GM23248 (cell line): ENCODE data around the gene CDH4.

Source experiments
- EZH2 ChIP-seq: fragments of 200-600 bp; sonication (generic); IDR thresholded peaks from 2 replicates; pipeline ENCODE4 v1.6.1; 2018; ENCODE audit warnings: antibody characterized with exemption, mild to moderate bottlenecking; ENCODE audit not compliant: insufficient read depth, poor library complexity, severe bottlenecking
- EZH2phosphoT487 ChIP-seq: fragments of 200-600 bp; sonication (generic); IDR thresholded peaks from 2 replicates; pipeline ENCODE4 v1.6.1; 2018; ENCODE audit warnings: antibody characterized with exemption, moderate library complexity, mild to moderate bottlenecking, low read depth; ENCODE audit not compliant: insufficient read depth

GRCh38 chr20:61621852-61622251 lies 369.8 kb downstream of the CDH4 start:
- TF ChIP-seq EZH2: no peak
- TF ChIP-seq EZH2phosphoT487: no peak
